GM12865 (cell line): ENCODE results near the gene SH3PXD2A.
A peak's percentile ranks its signal among the peaks of the same experiment; 100 is the strongest.

Experiments used
- DNase-seq: peaks from one replicate; pipeline ENCODE4 v3.0.0; 2010; ENCODE audit warnings: low read depth
- H3K4me3 ChIP-seq: 2 replicates; pipeline ENCODE4 v1.5.1; 2011; ENCODE audit warnings: mild to moderate bottlenecking, low read depth, low read length, control low read depth
- TF ChIP-seq, protein P1 (sequence below): IDR thresholded peaks from 2 replicates; pipeline ENCODE4 v1.5.1; 2011; ENCODE audit warnings: low read length, control low read depth, low read depth, inconsistent platforms; ENCODE audit not compliant: insufficient read depth; ENCODE audit errors: missing control alignments

SH3PXD2A gene

GRCh38 chr10:103786020-103786419, 69.4 kb downstream of the SH3PXD2A start:
- no peak for DNase-seq
- H3K4me3 ChIP-seq: no peak overlapping the region
- TF ChIP-seq, protein P1, sequence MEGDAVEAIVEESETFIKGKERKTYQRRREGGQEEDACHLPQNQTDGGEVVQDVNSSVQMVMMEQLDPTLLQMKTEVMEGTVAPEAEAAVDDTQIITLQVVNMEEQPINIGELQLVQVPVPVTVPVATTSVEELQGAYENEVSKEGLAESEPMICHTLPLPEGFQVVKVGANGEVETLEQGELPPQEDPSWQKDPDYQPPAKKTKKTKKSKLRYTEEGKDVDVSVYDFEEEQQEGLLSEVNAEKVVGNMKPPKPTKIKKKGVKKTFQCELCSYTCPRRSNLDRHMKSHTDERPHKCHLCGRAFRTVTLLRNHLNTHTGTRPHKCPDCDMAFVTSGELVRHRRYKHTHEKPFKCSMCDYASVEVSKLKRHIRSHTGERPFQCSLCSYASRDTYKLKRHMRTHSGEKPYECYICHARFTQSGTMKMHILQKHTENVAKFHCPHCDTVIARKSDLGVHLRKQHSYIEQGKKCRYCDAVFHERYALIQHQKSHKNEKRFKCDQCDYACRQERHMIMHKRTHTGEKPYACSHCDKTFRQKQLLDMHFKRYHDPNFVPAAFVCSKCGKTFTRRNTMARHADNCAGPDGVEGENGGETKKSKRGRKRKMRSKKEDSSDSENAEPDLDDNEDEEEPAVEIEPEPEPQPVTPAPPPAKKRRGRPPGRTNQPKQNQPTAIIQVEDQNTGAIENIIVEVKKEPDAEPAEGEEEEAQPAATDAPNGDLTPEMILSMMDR: no peak

GRCh38 chr10:103784723-103785418, 70.5 kb downstream of the SH3PXD2A start:
- no peak overlapping the region for H3K4me3 ChIP-seq
- TF ChIP-seq, protein P1: no peak
- DNase-seq: no peak

- no peak overlapping the region for H3K4me3 ChIP-seq
- DNase-seq: no peak
- TF ChIP-seq, protein P1: no peak
These were observed 71.3 kb downstream of the SH3PXD2A start for GRCh38 chr10:103784089-103784488.

GRCh38 chr10:103783681-103784080, 71.7 kb downstream of the SH3PXD2A start:
- TF ChIP-seq, protein P1: no peak
- H3K4me3 ChIP-seq: no peak overlapping the region
- DNase-seq: no peak

DNA sequence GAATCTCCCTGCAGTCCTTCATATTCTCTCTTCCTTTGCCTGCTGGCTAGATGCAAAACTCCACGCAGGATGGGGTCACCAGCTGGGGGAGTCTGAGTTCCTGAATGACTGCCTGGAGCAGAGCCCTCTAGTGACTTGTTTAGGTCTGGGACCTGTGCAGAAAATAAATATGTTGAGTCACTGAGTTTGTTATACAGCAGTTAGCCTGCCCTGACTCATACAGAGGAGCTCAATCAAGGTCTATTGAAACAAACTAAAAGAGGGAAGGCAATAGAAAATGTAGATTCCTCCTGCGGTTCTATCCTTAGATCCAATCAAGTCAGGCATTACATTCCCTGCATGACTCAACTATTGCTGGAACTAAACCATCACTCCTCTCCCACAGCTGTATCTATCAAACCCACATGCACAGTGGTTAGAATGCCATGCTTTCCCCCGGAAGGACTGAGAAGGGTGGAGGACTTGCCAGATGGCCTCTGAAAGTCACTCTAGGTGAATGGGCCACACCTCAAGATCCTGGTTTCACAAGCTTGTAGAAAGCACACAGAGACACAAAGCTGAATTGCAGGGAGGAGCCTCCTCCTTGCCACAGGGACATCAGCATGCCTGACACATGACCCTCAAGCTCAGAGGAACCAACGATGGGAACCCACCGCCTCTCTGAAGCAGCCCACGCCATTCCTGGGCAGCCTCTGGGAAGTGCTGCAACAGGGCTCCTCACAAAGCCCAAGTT, 73.9 kb downstream of the SH3PXD2A start:
- peak; percentile 36 for DNase-seq
- TF ChIP-seq, protein P1: peak; percentile 19

DNA sequence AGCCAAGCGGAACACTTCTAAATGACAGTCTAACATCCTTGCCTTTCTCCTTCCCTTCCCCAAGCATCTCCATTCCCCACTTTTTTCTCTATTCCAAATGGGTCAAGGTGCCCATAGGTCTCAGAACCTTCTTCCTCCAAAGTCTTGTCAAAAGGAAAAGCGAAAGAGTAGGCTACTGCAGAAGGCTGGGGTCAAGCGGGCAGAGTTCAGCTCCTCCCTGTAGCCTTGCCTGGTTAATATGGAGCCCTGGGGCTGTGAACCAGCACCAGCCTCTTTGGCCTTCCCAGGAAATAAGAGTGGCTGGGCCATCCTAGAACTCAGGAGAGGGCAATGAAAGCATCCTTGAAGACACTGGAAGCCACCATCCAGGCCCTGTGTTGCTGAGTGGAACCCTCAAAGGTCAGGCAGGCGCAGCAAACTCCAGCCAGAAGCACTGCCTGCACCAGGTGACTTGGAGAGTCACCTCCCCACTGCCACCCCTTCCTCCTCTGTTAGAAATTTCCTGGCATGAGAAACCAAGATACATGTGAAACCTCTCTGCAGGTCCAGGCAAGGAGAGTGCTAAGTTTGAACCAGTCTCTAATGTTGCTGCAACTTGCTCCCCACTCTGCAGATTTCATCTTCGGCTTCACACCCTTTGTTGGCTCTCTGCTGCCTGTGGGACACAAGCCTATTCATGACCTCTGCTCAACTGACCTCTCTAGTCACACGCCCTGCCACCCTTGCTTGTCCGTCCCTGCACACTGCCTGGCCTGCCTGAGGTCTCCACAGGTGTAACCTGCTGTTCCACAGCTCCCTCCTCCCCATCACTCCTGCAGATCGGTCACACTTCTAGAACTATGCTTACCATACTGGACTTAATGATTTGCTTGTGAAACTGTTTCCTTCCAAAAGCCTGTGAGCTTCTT, 74.9 kb downstream of the SH3PXD2A start:
- TF ChIP-seq, protein P1: no peak
- H3K4me3 ChIP-seq: no peak overlapping the region
- DNase-seq: no peak

More for the DNA sequence above, 73.9 kb downstream of the SH3PXD2A start:
- no peak overlapping the region for H3K4me3 ChIP-seq
